H1 (cell line): ENCODE results near the gene ATXN7. TPM values are rescaled to one million over a fixed set of nuclear protein-coding genes. Genes with fewer than 3 reads are reported as not detected.

ENCODE experiments used
- CHD2 ChIP-seq: IDR thresholded peaks from 2 replicates; pipeline ENCODE4 v1.6.1; 2012; ENCODE audit warnings: low read length, improper control_type of control experiment
- CTCF ChIP-seq, 3 experiments: IDR thresholded peaks; 1 replicate in 2 of 3; 2 replicates in 1 of 3; pipeline versions ENCODE4 v1.5.1 to v1.6.1; 2011; ENCODE audit warnings: low read length in 3 of 3, mild to moderate bottlenecking in 3 of 3, inconsistent platforms in 2 of 3, low read depth in 1 of 3, moderate library complexity in 1 of 3; ENCODE audit not compliant: insufficient read depth in 1 of 3; ENCODE audit errors: control extremely low read depth in 1 of 3
- E2F6 ChIP-seq: IDR thresholded peaks from 2 replicates; pipeline ENCODE4 v1.6.1; 2012; ENCODE audit warnings: inconsistent platforms
- GTF2F1 ChIP-seq: IDR thresholded peaks from 2 replicates; pipeline ENCODE4 v1.6.1; 2012; ENCODE audit warnings: low read depth, low read length, improper control_type of control experiment, borderline replicate concordance
- HDAC2 ChIP-seq, 2 experiments: fragments of 300-600 bp in 1 of 2; sonication (generic) in 1 of 2; IDR thresholded peaks; 2 replicates each; pipeline ENCODE4 v1.6.1; 2011 to 2012; ENCODE audit warnings: low read depth in 2 of 2, low read length in 2 of 2, mild to moderate bottlenecking in 2 of 2, moderate library complexity in 2 of 2, borderline replicate concordance in 1 of 2, inconsistent platforms in 1 of 2
- HDAC6 ChIP-seq: IDR thresholded peaks from one replicate; pipeline ENCODE4 v1.7.1; 2012; ENCODE audit warnings: low read depth, mild to moderate bottlenecking, inconsistent platforms, low read length, moderate library complexity
- KDM5A ChIP-seq: fragments of 200-600 bp; IDR thresholded peaks from 2 replicates; pipeline ENCODE4 v1.7.1; 2012; ENCODE audit warnings: mild to moderate bottlenecking, low read length, inconsistent platforms, mixed read lengths
- SIX5 ChIP-seq: IDR thresholded peaks from 2 replicates; pipeline ENCODE4 v1.6.1; 2011; ENCODE audit warnings: mild to moderate bottlenecking, low read depth, low read length
- polyA plus RNA-seq, 7 experiments: library from polyadenylated mRNA; depleted of rRNA in 3 of 7; stranded (reverse) in 5 of 7; unstranded in 2 of 7; fragments of >200 nt in 5 of 7; fragments of 200-250 nt in 2 of 7; gene quantifications; 1 replicate in 5 of 7; 2 replicates in 1 of 7; 4 replicates in 1 of 7; pipeline versions ENCODE4 v1.2.1 to v1.2.3, GENCODE V29; 2011 to 2013; ENCODE audit warnings: missing spikeins in 2 of 7, mixed read lengths in 2 of 7
- total RNA-seq: library from RNA; stranded (reverse); fragmentation: NEBNext Ultra II Directional; extraction: Animal tissue kit (Norgen Biotek cat#: 25700); gene quantifications from 2 replicates; pipeline ENCODE4 v1.2.1, GENCODE V29; 2021

The ATXN7 gene
- total and polyA plus RNA-seq, 2 of the 8 experiments (the other 6 are each of a cell fraction or from before 2014, with no cell fraction given): 15.5 to 16.8 TPM

DNA sequence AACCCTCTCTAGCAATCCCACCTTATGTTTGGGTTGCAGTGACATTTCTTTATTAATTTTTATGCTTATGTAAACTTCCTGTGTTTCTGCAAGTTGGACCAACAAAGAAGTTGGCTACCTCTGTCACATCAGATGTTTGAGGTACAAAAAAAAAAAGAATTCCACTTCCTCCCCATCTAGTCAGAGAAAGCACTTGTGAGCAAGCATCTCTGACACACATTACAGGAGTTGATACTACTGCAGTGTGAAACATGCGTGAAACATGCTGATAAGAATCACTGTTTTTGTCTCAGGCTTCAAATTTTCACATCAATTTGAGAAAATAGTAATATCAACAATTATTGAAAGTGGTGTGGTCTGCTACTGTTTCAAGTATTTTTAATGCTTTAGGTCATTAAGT lies 47.2 kb downstream of the ATXN7 start (continued):
- TF ChIP-seq CTCF (IDR thresholded peaks at IDR 0.05; ENCODE audit: control extremely low read depth in 1 of 3, insufficient read depth in 1 of 3, low read depth in 1 of 3, low read length in 3 of 3): no peak
- TF ChIP-seq KDM5A: no peak
- TF ChIP-seq HDAC6: no peak
- TF ChIP-seq SIX5: no peak
- no peak for TF ChIP-seq CHD2
- TF ChIP-seq GTF2F1: no peak
- TF ChIP-seq E2F6: no peak
- no peak for TF ChIP-seq HDAC2 (IDR thresholded peaks at IDR 0.05; ENCODE audit: borderline replicate concordance in 1 of 2, low read depth in 2 of 2, low read length in 2 of 2)
- TF ChIP-seq, all 59 proteins: peak for 0
